PFSK-1 (cell line): Measurements from ENCODE around the gene PSMD2.

Source experiments
- REST ChIP-seq, 2 experiments: IDR thresholded peaks; 2 replicates each; pipeline versions ENCODE4 v1.6.1 to v1.8.0; 2011 to 2012; ENCODE audit warnings: low read depth in 2 of 2, low read length in 2 of 2, control low read depth in 1 of 2, inconsistent platforms in 1 of 2, mild to moderate bottlenecking in 1 of 2, moderate library complexity in 1 of 2; ENCODE audit not compliant: insufficient read depth in 1 of 2
- TAF1 ChIP-seq: IDR thresholded peaks from 2 replicates; pipeline ENCODE4 v1.6.1; 2012; ENCODE audit warnings: low read length, control low read depth, borderline replicate concordance; ENCODE audit not compliant: insufficient read depth

- TF ChIP-seq TAF1 (no peak), REST (IDR thresholded peaks at IDR 0.05; ENCODE audit: insufficient read depth in 1 of 2, low read depth in 2 of 2, low read length in 2 of 2) (no peak)
These were observed 34.7 kb downstream of the PSMD2 start for GRCh38 chr3:184333700-184334099.
